Choroid plexus epithelial cell (primary cell): ENCODE results near the gene ASB18.
A peak's percentile ranks its signal among the peaks of the same experiment; 100 is the strongest.
"Not testable (repeated sequence)": the region's sequence is repeated elsewhere in the genome, so short reads cannot be mapped to it uniquely, and the experiment has no call there.

Experiments
- DNase-seq: peaks from one replicate; pipeline ENCODE4 v3.0.0-alpha.2; 2010; ENCODE audit warnings: low read depth
- H3K4me3 ChIP-seq: 2 replicates; pipeline ENCODE4 v1.5.1; 2011; ENCODE audit warnings: low read depth, mild to moderate bottlenecking, control low read depth, low read length, moderate library complexity
- CTCF ChIP-seq: conservative IDR thresholded peaks from 2 replicates; pipeline ENCODE4 v1.5.1; 2011; ENCODE audit warnings: low read depth, mild to moderate bottlenecking, control low read depth, inconsistent platforms, low read length, moderate library complexity

ASB18 gene

GRCh38 chr2:236286873-236287545 lies 22.8 kb upstream of the ASB18 start:
- TF ChIP-seq CTCF = no peak
- DNase-seq = peak; percentile 7
- H3K4me3 ChIP-seq = no peak overlapping the region

DNA sequence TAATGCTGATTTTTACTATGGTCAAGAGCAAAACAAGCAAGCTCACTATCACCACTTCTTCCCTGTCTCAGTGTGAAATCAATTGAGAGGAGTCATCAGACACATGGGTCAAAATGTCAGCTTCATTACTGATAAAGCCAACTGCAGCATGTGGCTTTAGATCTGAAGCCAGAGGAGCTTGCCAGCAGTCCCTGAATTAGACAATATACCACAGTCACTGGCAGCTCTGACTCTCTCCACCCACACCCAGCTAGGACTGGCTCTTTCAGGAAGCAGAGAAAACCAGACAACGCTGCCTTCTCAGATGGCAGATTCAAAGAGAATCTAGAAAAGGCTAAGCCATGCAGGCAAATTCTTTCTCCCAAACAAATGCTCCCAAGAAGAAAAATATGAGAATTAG lies 20.0 kb upstream of the ASB18 start:
- no peak overlapping the region for H3K4me3 ChIP-seq
- TF ChIP-seq CTCF = no peak
- no peak for DNase-seq

DNA sequence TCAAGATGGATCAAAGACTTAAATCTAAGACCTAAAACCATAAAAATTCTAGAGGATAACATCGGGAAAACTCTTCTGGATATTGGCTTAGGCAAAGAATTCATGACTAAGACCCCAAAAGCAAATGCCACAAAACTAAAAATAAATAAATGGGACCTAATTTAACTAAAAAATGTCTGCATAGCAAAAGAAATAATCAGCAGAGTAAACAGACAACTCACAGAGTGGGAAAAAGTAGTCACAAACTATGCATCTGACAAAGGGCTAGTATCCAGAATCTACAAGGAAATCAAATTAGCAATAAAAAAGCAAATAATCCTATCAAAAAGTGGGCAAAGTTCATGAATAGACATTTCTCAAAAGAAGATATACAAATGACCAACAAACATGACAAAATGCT lies 18.2 kb upstream of the ASB18 start:
- no peak for TF ChIP-seq CTCF
- no peak overlapping the region for H3K4me3 ChIP-seq

DNA sequence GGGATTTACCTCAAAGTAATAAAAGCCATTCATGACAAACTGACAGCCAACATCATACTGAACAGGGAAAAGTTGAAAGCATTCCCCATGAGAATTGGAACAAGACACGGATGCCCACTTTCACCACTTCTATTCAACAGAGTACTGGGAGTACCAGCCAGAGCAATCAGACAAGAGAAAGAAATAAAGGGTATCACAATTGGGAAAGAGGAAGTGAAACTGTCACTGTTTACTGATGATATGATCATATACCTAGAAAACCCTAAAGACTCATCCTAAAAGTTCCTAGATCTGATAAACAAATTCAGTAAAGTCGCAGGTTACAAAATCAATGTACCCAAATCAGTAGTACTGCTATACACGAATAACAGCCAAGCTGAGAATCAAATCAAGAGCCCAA lies 17.2 kb upstream of the ASB18 start:
- H3K4me3 ChIP-seq = no peak overlapping the region
- no peak for DNase-seq
- TF ChIP-seq CTCF = no peak

More for the DNA sequence above, 18.2 kb upstream of the ASB18 start:
- DNase-seq = no peak

DNA sequence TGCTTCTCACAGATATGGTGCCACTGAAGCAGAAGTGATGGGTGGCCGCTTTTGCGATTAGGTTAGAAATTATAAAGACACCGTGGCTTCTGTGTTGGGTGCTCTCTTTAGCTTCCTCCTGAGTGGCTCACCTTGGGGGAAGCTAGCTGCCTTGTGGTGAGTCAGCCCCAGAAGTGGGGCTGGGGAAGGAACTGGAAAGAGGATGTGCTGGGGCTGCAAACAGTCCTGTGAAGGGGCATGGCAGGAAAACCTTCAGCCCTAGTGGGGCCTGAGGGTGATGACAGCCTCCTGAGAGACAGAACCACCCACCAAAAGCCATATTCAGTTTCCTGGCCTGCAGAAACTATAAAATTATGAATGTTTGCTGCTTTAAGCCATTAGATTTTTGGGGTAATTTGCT lies 8.9 kb upstream of the ASB18 start:
- H3K4me3 ChIP-seq = no peak overlapping the region
- no peak for TF ChIP-seq CTCF
- DNase-seq = no peak

GRCh38 chr2:236271851-236272250 lies 7.6 kb upstream of the ASB18 start:
- no peak overlapping the region for H3K4me3 ChIP-seq
- no peak for TF ChIP-seq CTCF
- no peak for DNase-seq

DNA sequence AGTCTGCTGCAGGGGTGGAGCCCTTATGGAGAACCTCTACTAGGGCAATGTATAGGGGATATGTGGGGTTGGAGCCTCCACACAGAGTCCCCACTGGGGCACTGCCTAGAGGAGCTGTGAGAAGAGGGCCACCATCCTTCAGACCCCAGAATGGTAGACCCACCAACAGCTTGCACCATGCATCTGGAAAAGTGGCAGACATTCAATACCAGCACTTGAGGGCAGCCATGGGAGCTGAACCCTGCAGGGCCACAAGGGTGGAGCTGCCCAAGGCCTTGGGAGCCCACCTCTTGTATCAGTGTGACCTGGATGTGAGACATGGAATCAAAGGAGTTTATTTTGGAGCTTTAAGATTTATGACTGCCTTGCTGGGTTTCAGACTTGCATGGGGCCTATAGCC lies 5.7 kb upstream of the ASB18 start:
- H3K4me3 ChIP-seq, DNase-seq: not testable (repeated sequence)
